B cell (primary cell): ENCODE measurements around the gene OR2T27. TPM values are rescaled to one million over a fixed set of nuclear protein-coding genes. Genes with fewer than 3 reads are reported as not detected.
A peak's percentile ranks its signal among the peaks of the same experiment; 100 is the strongest.

Experiments
- ATAC-seq: fragments of 200-7000 bp; cut with Tn5 transposase; one replicate; pipeline ENCODE4 v1.10.0; 2021; ENCODE audit warnings: low read depth, mild to moderate bottlenecking, moderate number of reproducible peaks, moderate library complexity
- CTCF ChIA-PET: fragments of 350-600 bp; sonication (Branson Sonifier 250); formaldehyde crosslinking; loops from one replicate; lab custom pipeline; 2021; ENCODE audit warnings: antibody characterized with exemption, inconsistent platforms; lab: Charles Lee
- POLR2A ChIA-PET: fragments of 350-600 bp; sonication (Branson Sonifier 250); formaldehyde crosslinking; loops from one replicate; lab custom pipeline; 2021; ENCODE audit warnings: antibody characterized with exemption; lab: Charles Lee
- DNase-seq: peaks from one replicate; pipeline ENCODE4 v3.0.0; 2013
- H2AFZ ChIP-seq: 2 replicates; pipeline ENCODE4 v1.6.1; 2012; ENCODE audit warnings: mild to moderate bottlenecking, low read depth, low read length; ENCODE audit not compliant: insufficient read depth, poor library complexity, severe bottlenecking
- H3K27ac ChIP-seq, 2 donors: 1 replicate in 1 of 2; 2 replicates in 1 of 2; pipeline ENCODE4 v1.5.1; 2012 to 2013; ENCODE audit warnings: low read length in 2 of 2, mild to moderate bottlenecking in 2 of 2, moderate library complexity in 1 of 2
- H3K27me3 ChIP-seq, 4 experiments: fragments of 200-600 bp in 1 of 4; sonication (generic) in 1 of 4; replicated peaks in 1 of 4; 1 replicate in 2 of 4; 2 replicates in 2 of 4; pipeline versions ENCODE4 v1.6.1 to v1.7.0; 2013 to 2016; ENCODE audit warnings: low read length in 3 of 4, mild to moderate bottlenecking in 2 of 4, mixed read lengths in 1 of 4, moderate library complexity in 1 of 4; ENCODE audit not compliant: insufficient read depth in 4 of 4, control insufficient read depth in 3 of 4; ENCODE audit errors: control extremely low read depth in 1 of 4
- H3K36me3 ChIP-seq, 2 experiments: replicated peaks in 1 of 2; 1 replicate in 1 of 2; 2 replicates in 1 of 2; pipeline versions ENCODE4 v1.6.1 to v1.7.1; 2013; ENCODE audit warnings: low read length in 1 of 2; ENCODE audit not compliant: insufficient read depth in 2 of 2, control insufficient read depth in 1 of 2; ENCODE audit errors: control extremely low read depth in 1 of 2, extremely low read depth in 1 of 2
- H3K4me1 ChIP-seq, 2 donors: fragments of 200-600 bp in 1 of 2; sonication (generic) in 1 of 2; 1 replicate in 1 of 2; 2 replicates in 1 of 2; pipeline versions ENCODE4 v1.5.1 to v1.6.1; 2013 to 2017; ENCODE audit warnings: low read length in 2 of 2; ENCODE audit not compliant: control insufficient read depth in 2 of 2, insufficient read depth in 2 of 2
- H3K4me2 ChIP-seq: replicated peaks from 2 replicates; pipeline ENCODE3; 2012; ENCODE audit warnings: mild to moderate bottlenecking, low read depth, low read length; ENCODE audit not compliant: poor library complexity, severe bottlenecking
- H3K4me3 ChIP-seq, 5 experiments: fragments of 200-600 bp in 1 of 5; sonication (generic) in 1 of 5; 1 replicate in 3 of 5; 2 replicates in 2 of 5; pipeline versions ENCODE4 v1.5.1 to v1.7.0; 2011 to 2016; ENCODE audit warnings: low read length in 4 of 5, mild to moderate bottlenecking in 4 of 5, low read depth in 2 of 5, control low read depth in 1 of 5, moderate library complexity in 1 of 5; ENCODE audit not compliant: insufficient read depth in 1 of 5; ENCODE audit errors: control extremely low read depth in 1 of 5, extremely low read depth in 1 of 5
- H3K79me2 ChIP-seq: fragments of 200-600 bp; sonication (generic); one replicate; pipeline ENCODE4 v1.6.0; 2016; ENCODE audit warnings: low read length; ENCODE audit not compliant: control insufficient read depth, insufficient read depth
- H3K9ac ChIP-seq: fragments of 200-600 bp; sonication (generic); 2 replicates; pipeline ENCODE4 v1.6.1; 2017; ENCODE audit warnings: mild to moderate bottlenecking, low read length, moderate library complexity
- H3K9me3 ChIP-seq, 3 donors: one replicate each; pipeline versions ENCODE4 v1.6.1 to v1.7.1; 2013; ENCODE audit warnings: low read length in 2 of 3; ENCODE audit not compliant: control insufficient read depth in 2 of 3, insufficient read depth in 1 of 3; ENCODE audit errors: control extremely low read depth in 1 of 3
- H4K20me1 ChIP-seq: 2 replicates; pipeline ENCODE4 v1.6.0; 2012; ENCODE audit warnings: mild to moderate bottlenecking, low read length; ENCODE audit not compliant: insufficient read depth, control insufficient read depth, poor library complexity, severe bottlenecking
- H3K27ac Mint-ChIP-seq: one replicate; pipeline ENCODE4 v1.8.0; 2021; ENCODE audit warnings: mixed read lengths
- H3K27me3 Mint-ChIP-seq: one replicate; pipeline ENCODE4 v1.8.0; 2021; ENCODE audit warnings: mixed read lengths
- H3K4me1 Mint-ChIP-seq: one replicate; pipeline ENCODE4 v1.8.0; 2021; ENCODE audit warnings: mixed read lengths
- H3K4me3 Mint-ChIP-seq: one replicate; pipeline ENCODE4 v1.8.0; 2021; ENCODE audit warnings: mixed read lengths
- H3K9me3 Mint-ChIP-seq: one replicate; pipeline ENCODE4 v1.8.0; 2022; ENCODE audit warnings: mixed read lengths; ENCODE audit not compliant: insufficient read depth
- EZH2 ChIP-seq: IDR thresholded peaks from 2 replicates; pipeline ENCODE4 v1.6.1; 2012; ENCODE audit warnings: borderline replicate concordance, low read depth, mild to moderate bottlenecking, moderate library complexity, low read length; ENCODE audit not compliant: insufficient read depth, poor library complexity, severe bottlenecking
- WGBS: methylation state at CpG from one replicate; pipeline ENCODE4 v1.1.5; 2013; ENCODE audit warnings: missing lambda C conversion rate; ENCODE audit not compliant: insufficient coverage; 5-methylcytosine and 5-hydroxymethylcytosine counted together
- intact Hi-C: fragments of 100-400 bp; cut with micrococcal nuclease; formaldehyde crosslinking; loops from one replicate; pipeline ENCODE4 v1.10.0; 2022
- polyA plus RNA-seq: library from polyadenylated mRNA; depleted of rRNA; stranded (reverse); fragments of >200 nt; gene quantifications from 2 replicates; pipeline ENCODE4 v1.2.3, GENCODE V29; 2012
- total RNA-seq, 2 donors: library from RNA; stranded (reverse); fragments of 120-200 nt in 1 of 2; gene quantifications; 1 replicate in 1 of 2; 2 replicates in 1 of 2; pipeline versions ENCODE4 v1.2.3 to v1.2.4, GENCODE V29; 2013 to 2022
- TF ChIP-seq, protein P1 (sequence below): fragments of 200-600 bp; IDR thresholded peaks from one replicate; pipeline ENCODE4 v1.8.0; 2022; ENCODE audit warnings: antibody characterized with exemption, mild to moderate bottlenecking

The OR2T27 gene
- total and polyA plus RNA-seq, 2 donors (not counting 1 experiment from before 2014, with no cell fraction given) = 0.10 TPM; not detected in 1

DNA sequence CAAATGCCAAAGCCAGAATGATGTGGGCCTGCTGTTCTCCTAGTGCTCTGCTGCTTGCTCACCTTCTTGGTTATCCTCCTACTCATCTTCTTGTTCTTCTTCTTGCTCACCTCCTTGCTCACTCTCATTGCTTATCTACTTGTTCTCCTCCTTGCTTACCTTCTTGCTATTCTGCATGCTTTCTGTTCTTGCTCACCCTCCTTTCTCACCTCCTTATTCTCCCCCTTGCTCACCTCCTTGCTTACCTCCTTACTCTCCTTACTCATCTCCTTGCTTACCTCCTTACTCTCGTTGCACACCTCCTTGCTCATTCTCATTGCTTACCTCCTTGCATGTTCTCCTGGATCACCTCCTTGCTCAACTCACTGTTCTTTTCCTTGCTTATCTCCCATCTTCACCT, 47.4 kb upstream of the OR2T27 start, which contains the start of gene OR14I1:
Gene OR14I1, minus strand, starts transcription at position 53 of the 400 bp plus-strand sequence.
- Histone ChIP-seq H4K20me1 (no peaks in the 10 kb centered on the region), H2AFZ (peak within 1 kb of the TSS; percentile 57), H3K36me3 (no peaks in the 10 kb centered on the region), H3K4me1 (peaks cover 0 to 5% of the 10 kb centered on the region in 2 donors), H3K4me3 (no peak within 1 kb of the TSS), H3K27ac (no peak within 1 kb of the TSS), H3K79me2 (no peaks in the 10 kb centered on the region), H3K9me3 (no peaks in the 10 kb centered on the region), H3K27me3 (no peaks in the 10 kb centered on the region), H3K9ac (no peak within 1 kb of the TSS), H3K4me2 (no peak within 1 kb of the TSS)
- ChIA-PET CTCF (interaction anchor here (1.5 to 21.8 kb wide), 3 partner anchors 16 to 104 kb away, joined by 4 to 274 read pairs (median 9); no protein-coding TSS in a partner anchor), POLR2A (no interaction called here)
- Mint-ChIP-seq H3K27me3 (no peaks in the 10 kb centered on the region), H3K9me3 (no peaks in the 10 kb centered on the region), H3K4me1 (peaks cover 4% of the 10 kb centered on the region), H3K27ac (no peak within 1 kb of the TSS), H3K4me3 (no peak within 1 kb of the TSS)
- intact Hi-C loops = loop anchor here (1.0 kb wide), 1 partner anchor 105 kb away; no protein-coding TSS in a partner anchor
- TF ChIP-seq, protein P1, sequence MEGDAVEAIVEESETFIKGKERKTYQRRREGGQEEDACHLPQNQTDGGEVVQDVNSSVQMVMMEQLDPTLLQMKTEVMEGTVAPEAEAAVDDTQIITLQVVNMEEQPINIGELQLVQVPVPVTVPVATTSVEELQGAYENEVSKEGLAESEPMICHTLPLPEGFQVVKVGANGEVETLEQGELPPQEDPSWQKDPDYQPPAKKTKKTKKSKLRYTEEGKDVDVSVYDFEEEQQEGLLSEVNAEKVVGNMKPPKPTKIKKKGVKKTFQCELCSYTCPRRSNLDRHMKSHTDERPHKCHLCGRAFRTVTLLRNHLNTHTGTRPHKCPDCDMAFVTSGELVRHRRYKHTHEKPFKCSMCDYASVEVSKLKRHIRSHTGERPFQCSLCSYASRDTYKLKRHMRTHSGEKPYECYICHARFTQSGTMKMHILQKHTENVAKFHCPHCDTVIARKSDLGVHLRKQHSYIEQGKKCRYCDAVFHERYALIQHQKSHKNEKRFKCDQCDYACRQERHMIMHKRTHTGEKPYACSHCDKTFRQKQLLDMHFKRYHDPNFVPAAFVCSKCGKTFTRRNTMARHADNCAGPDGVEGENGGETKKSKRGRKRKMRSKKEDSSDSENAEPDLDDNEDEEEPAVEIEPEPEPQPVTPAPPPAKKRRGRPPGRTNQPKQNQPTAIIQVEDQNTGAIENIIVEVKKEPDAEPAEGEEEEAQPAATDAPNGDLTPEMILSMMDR = no peak
- no peak for TF ChIP-seq EZH2
- ATAC-seq (no peak), DNase-seq (no peak)
- WGBS = 80% methylated on average over 1 of the region's 1 CpG

DNA sequence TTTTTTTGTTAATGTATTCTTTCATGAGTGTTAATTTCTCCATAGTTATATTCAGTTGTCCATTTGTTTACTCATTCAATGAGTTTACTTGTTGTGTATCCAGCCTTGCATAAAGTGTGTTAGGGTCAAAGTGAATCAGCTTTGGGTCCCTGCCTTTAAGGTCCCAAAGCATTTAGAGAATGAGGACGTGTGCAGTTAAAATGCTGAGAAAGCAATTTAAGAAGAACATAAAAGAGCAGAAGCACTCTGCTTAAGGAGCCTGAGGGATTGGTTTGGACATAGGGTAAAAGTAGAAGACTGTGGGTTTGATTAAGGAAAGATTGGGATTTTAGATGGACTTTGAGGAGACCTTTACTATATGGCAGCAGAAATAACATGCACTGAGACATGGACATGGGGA, 43.8 kb upstream of the OR2T27 start:
- TF ChIP-seq, protein P1 = no peak
- no peak for TF ChIP-seq EZH2
- peaks cover 13% of the 10 kb centered on the region for H3K4me1 Mint-ChIP-seq
- no peak overlapping the region for H3K9ac ChIP-seq
- no peak overlapping the region for H3K4me2 ChIP-seq
- no peak overlapping the region for H3K4me3 ChIP-seq
- H3K27ac Mint-ChIP-seq = no peak overlapping the region
- no peaks in the 10 kb centered on the region for H3K36me3 ChIP-seq
- H3K9me3 Mint-ChIP-seq = no peaks in the 10 kb centered on the region
- ATAC-seq (no peak), DNase-seq (no peak)
- H3K27me3 ChIP-seq = no peaks in the 10 kb centered on the region
- no peaks in the 10 kb centered on the region for H3K27me3 Mint-ChIP-seq
- H3K27ac ChIP-seq = no peak overlapping the region
- ChIA-PET POLR2A (no interaction called here), CTCF (interaction anchor here (1.1 to 21.8 kb wide), 4 partner anchors 51 to 108 kb away, joined by 3 to 274 read pairs (median 13); no protein-coding TSS in a partner anchor)
- no peaks in the 10 kb centered on the region for H4K20me1 ChIP-seq
- peaks cover 15 to 16% of the 10 kb centered on the region in 2 donors for H3K4me1 ChIP-seq
- WGBS = 75% methylated on average over 1 of the region's 1 CpG
- intact Hi-C loops = no loop called here
- H3K9me3 ChIP-seq = no peaks in the 10 kb centered on the region
- no peak overlapping the region for H3K4me3 Mint-ChIP-seq
- no peak overlapping the region for H2AFZ ChIP-seq
- no peaks in the 10 kb centered on the region for H3K79me2 ChIP-seq
